B cell (primary cell): Measurements from ENCODE around the gene PADI3. TPM values are rescaled to one million over a fixed set of nuclear protein-coding genes. Genes with fewer than 3 reads are reported as not detected.
"Not testable (repeated sequence)": the region's sequence is repeated elsewhere in the genome, so short reads cannot be mapped to it uniquely, and the experiment has no call there.

Experiments used
- ATAC-seq: fragments of 200-7000 bp; cut with Tn5 transposase; one replicate; pipeline ENCODE4 v1.10.0; 2021; ENCODE audit warnings: low read depth, mild to moderate bottlenecking, moderate number of reproducible peaks, moderate library complexity
- CTCF ChIA-PET: fragments of 350-600 bp; sonication (Branson Sonifier 250); formaldehyde crosslinking; loops from one replicate; lab custom pipeline; 2021; ENCODE audit warnings: antibody characterized with exemption, inconsistent platforms; lab: Charles Lee
- POLR2A ChIA-PET: fragments of 350-600 bp; sonication (Branson Sonifier 250); formaldehyde crosslinking; loops from one replicate; lab custom pipeline; 2021; ENCODE audit warnings: antibody characterized with exemption; lab: Charles Lee
- DNase-seq: peaks from one replicate; pipeline ENCODE4 v3.0.0; 2013
- H2AFZ ChIP-seq: 2 replicates; pipeline ENCODE4 v1.6.1; 2012; ENCODE audit warnings: mild to moderate bottlenecking, low read depth, low read length; ENCODE audit not compliant: insufficient read depth, poor library complexity, severe bottlenecking
- H3K27ac ChIP-seq, 2 donors: 1 replicate in 1 of 2; 2 replicates in 1 of 2; pipeline ENCODE4 v1.5.1; 2012 to 2013; ENCODE audit warnings: low read length in 2 of 2, mild to moderate bottlenecking in 2 of 2, moderate library complexity in 1 of 2
- H3K27me3 ChIP-seq, 4 experiments: fragments of 200-600 bp in 1 of 4; sonication (generic) in 1 of 4; replicated peaks in 1 of 4; 1 replicate in 2 of 4; 2 replicates in 2 of 4; pipeline versions ENCODE4 v1.6.1 to v1.7.0; 2013 to 2016; ENCODE audit warnings: low read length in 3 of 4, mild to moderate bottlenecking in 2 of 4, mixed read lengths in 1 of 4, moderate library complexity in 1 of 4; ENCODE audit not compliant: insufficient read depth in 4 of 4, control insufficient read depth in 3 of 4; ENCODE audit errors: control extremely low read depth in 1 of 4
- H3K36me3 ChIP-seq, 2 experiments: replicated peaks in 1 of 2; 1 replicate in 1 of 2; 2 replicates in 1 of 2; pipeline versions ENCODE4 v1.6.1 to v1.7.1; 2013; ENCODE audit warnings: low read length in 1 of 2; ENCODE audit not compliant: insufficient read depth in 2 of 2, control insufficient read depth in 1 of 2; ENCODE audit errors: control extremely low read depth in 1 of 2, extremely low read depth in 1 of 2
- H3K4me1 ChIP-seq, 2 donors: fragments of 200-600 bp in 1 of 2; sonication (generic) in 1 of 2; 1 replicate in 1 of 2; 2 replicates in 1 of 2; pipeline versions ENCODE4 v1.5.1 to v1.6.1; 2013 to 2017; ENCODE audit warnings: low read length in 2 of 2; ENCODE audit not compliant: control insufficient read depth in 2 of 2, insufficient read depth in 2 of 2
- H3K4me2 ChIP-seq: replicated peaks from 2 replicates; pipeline ENCODE3; 2012; ENCODE audit warnings: mild to moderate bottlenecking, low read depth, low read length; ENCODE audit not compliant: poor library complexity, severe bottlenecking
- H3K4me3 ChIP-seq, 5 experiments: fragments of 200-600 bp in 1 of 5; sonication (generic) in 1 of 5; 1 replicate in 3 of 5; 2 replicates in 2 of 5; pipeline versions ENCODE4 v1.5.1 to v1.7.0; 2011 to 2016; ENCODE audit warnings: low read length in 4 of 5, mild to moderate bottlenecking in 4 of 5, low read depth in 2 of 5, control low read depth in 1 of 5, moderate library complexity in 1 of 5; ENCODE audit not compliant: insufficient read depth in 1 of 5; ENCODE audit errors: control extremely low read depth in 1 of 5, extremely low read depth in 1 of 5
- H3K79me2 ChIP-seq: fragments of 200-600 bp; sonication (generic); one replicate; pipeline ENCODE4 v1.6.0; 2016; ENCODE audit warnings: low read length; ENCODE audit not compliant: control insufficient read depth, insufficient read depth
- H3K9ac ChIP-seq: fragments of 200-600 bp; sonication (generic); 2 replicates; pipeline ENCODE4 v1.6.1; 2017; ENCODE audit warnings: mild to moderate bottlenecking, low read length, moderate library complexity
- H3K9me3 ChIP-seq, 3 donors: one replicate each; pipeline versions ENCODE4 v1.6.1 to v1.7.1; 2013; ENCODE audit warnings: low read length in 2 of 3; ENCODE audit not compliant: control insufficient read depth in 2 of 3, insufficient read depth in 1 of 3; ENCODE audit errors: control extremely low read depth in 1 of 3
- H4K20me1 ChIP-seq: 2 replicates; pipeline ENCODE4 v1.6.0; 2012; ENCODE audit warnings: mild to moderate bottlenecking, low read length; ENCODE audit not compliant: insufficient read depth, control insufficient read depth, poor library complexity, severe bottlenecking
- H3K27ac Mint-ChIP-seq: one replicate; pipeline ENCODE4 v1.8.0; 2021; ENCODE audit warnings: mixed read lengths
- H3K27me3 Mint-ChIP-seq: one replicate; pipeline ENCODE4 v1.8.0; 2021; ENCODE audit warnings: mixed read lengths
- H3K4me1 Mint-ChIP-seq: one replicate; pipeline ENCODE4 v1.8.0; 2021; ENCODE audit warnings: mixed read lengths
- H3K4me3 Mint-ChIP-seq: one replicate; pipeline ENCODE4 v1.8.0; 2021; ENCODE audit warnings: mixed read lengths
- H3K9me3 Mint-ChIP-seq: one replicate; pipeline ENCODE4 v1.8.0; 2022; ENCODE audit warnings: mixed read lengths; ENCODE audit not compliant: insufficient read depth
- EZH2 ChIP-seq: IDR thresholded peaks from 2 replicates; pipeline ENCODE4 v1.6.1; 2012; ENCODE audit warnings: borderline replicate concordance, low read depth, mild to moderate bottlenecking, moderate library complexity, low read length; ENCODE audit not compliant: insufficient read depth, poor library complexity, severe bottlenecking
- WGBS: methylation state at CpG from one replicate; pipeline ENCODE4 v1.1.5; 2013; ENCODE audit warnings: missing lambda C conversion rate; ENCODE audit not compliant: insufficient coverage; 5-methylcytosine and 5-hydroxymethylcytosine counted together
- intact Hi-C: fragments of 100-400 bp; cut with micrococcal nuclease; formaldehyde crosslinking; loops from one replicate; pipeline ENCODE4 v1.10.0; 2022
- polyA plus RNA-seq: library from polyadenylated mRNA; depleted of rRNA; stranded (reverse); fragments of >200 nt; gene quantifications from 2 replicates; pipeline ENCODE4 v1.2.3, GENCODE V29; 2012
- total RNA-seq, 2 donors: library from RNA; stranded (reverse); fragments of 120-200 nt in 1 of 2; gene quantifications; 1 replicate in 1 of 2; 2 replicates in 1 of 2; pipeline versions ENCODE4 v1.2.3 to v1.2.4, GENCODE V29; 2013 to 2022
- TF ChIP-seq, protein P1 (sequence below): fragments of 200-600 bp; IDR thresholded peaks from one replicate; pipeline ENCODE4 v1.8.0; 2022; ENCODE audit warnings: antibody characterized with exemption, mild to moderate bottlenecking

PADI3 gene
- total and polyA plus RNA-seq, 2 donors (not counting 1 experiment from before 2014, with no cell fraction given): not detected

DNA sequence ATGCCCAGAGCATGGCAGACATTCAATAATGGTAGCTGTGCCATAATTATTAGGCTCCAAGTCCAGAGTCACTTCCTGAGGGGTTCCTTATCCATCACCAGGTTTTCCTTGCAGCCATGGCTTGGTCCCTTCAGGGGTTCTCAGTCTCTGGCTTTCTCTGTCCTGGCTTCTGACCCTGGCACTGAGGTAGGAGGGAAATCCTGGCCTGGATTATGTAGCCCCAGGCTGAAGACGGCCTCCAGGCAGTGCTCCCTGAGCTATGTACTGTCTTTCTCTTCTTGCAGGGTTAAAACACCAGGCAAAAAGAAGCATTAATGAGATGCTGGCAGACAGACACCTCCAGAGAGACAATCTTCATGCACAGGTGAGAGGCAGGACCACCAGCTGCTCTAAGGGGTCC, 9.5 kb upstream of the PADI3 start:
- Histone ChIP-seq H3K27ac (no peak overlapping the region), H3K9ac (no peak overlapping the region), H3K27me3 (no peaks in the 10 kb centered on the region), H3K36me3 (no peaks in the 10 kb centered on the region), H4K20me1 (no peaks in the 10 kb centered on the region), H3K4me3 (no peak overlapping the region), H3K9me3 (no peaks in the 10 kb centered on the region), H3K4me2 (no peak overlapping the region), H3K4me1 (no peaks in the 10 kb centered on the region), H3K79me2 (no peaks in the 10 kb centered on the region), H2AFZ (no peak overlapping the region)
- ChIA-PET POLR2A (no interaction called here), CTCF (interaction anchor here (0.9 to 11.1 kb wide), 3 partner anchors 98 to 115 kb away, joined by 3 to 373 read pairs (median 5); partner anchors contain the start of gene PADI2)
- H3K4me3 Mint-ChIP-seq: no peak overlapping the region
- H3K9me3 Mint-ChIP-seq: no peaks in the 10 kb centered on the region
- peaks cover 6% of the 10 kb centered on the region for H3K27me3 Mint-ChIP-seq
- WGBS: 50% methylated on average over 1 of the region's 1 CpG
- intact Hi-C loops: loop anchor here (5.0 kb wide), 2 partner anchors 97 to 98 kb away; no protein-coding TSS in a partner anchor
- ATAC-seq (peak; percentile 63), DNase-seq (peak; percentile 27)
- TF ChIP-seq, protein P1, sequence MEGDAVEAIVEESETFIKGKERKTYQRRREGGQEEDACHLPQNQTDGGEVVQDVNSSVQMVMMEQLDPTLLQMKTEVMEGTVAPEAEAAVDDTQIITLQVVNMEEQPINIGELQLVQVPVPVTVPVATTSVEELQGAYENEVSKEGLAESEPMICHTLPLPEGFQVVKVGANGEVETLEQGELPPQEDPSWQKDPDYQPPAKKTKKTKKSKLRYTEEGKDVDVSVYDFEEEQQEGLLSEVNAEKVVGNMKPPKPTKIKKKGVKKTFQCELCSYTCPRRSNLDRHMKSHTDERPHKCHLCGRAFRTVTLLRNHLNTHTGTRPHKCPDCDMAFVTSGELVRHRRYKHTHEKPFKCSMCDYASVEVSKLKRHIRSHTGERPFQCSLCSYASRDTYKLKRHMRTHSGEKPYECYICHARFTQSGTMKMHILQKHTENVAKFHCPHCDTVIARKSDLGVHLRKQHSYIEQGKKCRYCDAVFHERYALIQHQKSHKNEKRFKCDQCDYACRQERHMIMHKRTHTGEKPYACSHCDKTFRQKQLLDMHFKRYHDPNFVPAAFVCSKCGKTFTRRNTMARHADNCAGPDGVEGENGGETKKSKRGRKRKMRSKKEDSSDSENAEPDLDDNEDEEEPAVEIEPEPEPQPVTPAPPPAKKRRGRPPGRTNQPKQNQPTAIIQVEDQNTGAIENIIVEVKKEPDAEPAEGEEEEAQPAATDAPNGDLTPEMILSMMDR: no peak
- no peak for TF ChIP-seq EZH2
- peaks cover 8% of the 10 kb centered on the region for H3K4me1 Mint-ChIP-seq
- H3K27ac Mint-ChIP-seq: no peak overlapping the region

DNA sequence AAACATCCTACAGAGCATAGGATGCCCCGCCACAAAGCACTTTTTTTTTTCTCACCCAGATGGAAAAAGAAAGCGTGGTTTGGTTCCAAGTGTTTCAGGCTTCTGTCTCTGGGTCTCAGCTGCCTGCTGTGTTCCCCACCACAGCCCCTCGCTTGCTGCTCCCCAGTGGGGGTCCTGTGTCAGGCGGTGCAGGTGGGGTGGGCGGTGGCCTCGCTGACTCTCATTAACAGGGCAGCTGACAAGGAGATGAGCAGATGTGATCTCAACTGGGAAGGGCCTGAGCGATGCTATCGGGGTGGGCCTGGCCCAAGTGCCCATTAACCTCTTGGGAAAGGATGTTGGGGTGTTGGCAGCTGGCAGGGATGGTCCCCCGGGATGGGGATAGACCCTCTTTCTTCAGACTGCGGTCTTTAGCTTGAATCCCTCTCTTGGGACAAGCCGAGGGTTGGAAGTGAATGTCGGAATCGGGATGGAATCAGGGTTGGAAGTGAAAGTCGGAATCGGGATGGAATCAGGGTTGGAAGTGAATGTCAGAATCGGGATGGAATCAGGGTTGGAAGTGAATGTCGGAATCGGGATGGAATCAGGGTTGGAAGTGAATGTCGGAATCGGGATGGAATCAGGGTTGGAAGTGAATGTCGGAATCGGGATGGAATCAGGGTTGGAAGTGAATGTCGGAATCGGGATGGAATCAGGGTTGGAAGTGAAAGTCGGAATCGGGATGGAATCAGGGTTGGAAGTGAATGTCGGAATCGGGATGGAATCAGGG, 7.7 kb upstream of the PADI3 start:
- CTCF ChIA-PET: interaction anchor here (0.6 to 11.1 kb wide), 2 partner anchors 117 to 610 kb away, joined by 4 to 373 read pairs; partner anchors contain the start of gene PADI2
- H3K79me2 ChIP-seq, H3K36me3 ChIP-seq, H3K4me1 ChIP-seq, H3K27me3 ChIP-seq, ATAC-seq, H3K27me3 Mint-ChIP-seq, DNase-seq, H3K4me2 ChIP-seq, H4K20me1 ChIP-seq, H3K4me3 ChIP-seq, H3K27ac Mint-ChIP-seq, H3K9ac ChIP-seq, H3K9me3 ChIP-seq, H3K9me3 Mint-ChIP-seq, POLR2A ChIA-PET, intact Hi-C loops, H3K4me3 Mint-ChIP-seq, H2AFZ ChIP-seq, H3K4me1 Mint-ChIP-seq, H3K27ac ChIP-seq: not testable (repeated sequence)
- WGBS: 74% methylated on average over 16 of the region's 28 CpGs

DNA sequence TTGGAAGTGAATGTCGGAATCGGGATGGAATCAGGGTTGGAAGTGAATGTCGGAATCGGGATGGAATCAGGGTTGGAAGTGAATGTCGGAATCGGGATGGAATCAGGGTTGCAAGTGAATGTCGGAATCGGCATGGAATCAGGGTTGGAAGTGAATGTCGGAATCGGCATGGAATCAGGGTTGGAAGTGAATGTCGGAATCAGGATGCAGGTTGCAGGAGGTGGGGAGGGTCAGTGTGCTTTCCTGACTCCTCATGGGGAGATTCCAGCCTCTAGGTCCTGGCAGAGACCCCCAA, 7.2 kb upstream of the PADI3 start:
- H3K4me1 ChIP-seq, H3K9ac ChIP-seq, H3K27ac ChIP-seq, H3K9me3 Mint-ChIP-seq, H3K27me3 Mint-ChIP-seq, H3K4me3 ChIP-seq, POLR2A ChIA-PET, H3K4me2 ChIP-seq, ATAC-seq, H2AFZ ChIP-seq, intact Hi-C loops, H3K79me2 ChIP-seq, H3K27ac Mint-ChIP-seq, H4K20me1 ChIP-seq, H3K36me3 ChIP-seq, H3K4me3 Mint-ChIP-seq, H3K9me3 ChIP-seq, H3K4me1 Mint-ChIP-seq, H3K27me3 ChIP-seq, DNase-seq: not testable (repeated sequence)
- CTCF ChIA-PET: interaction anchor here (11.1 kb wide), 1 partner anchor 117 kb away, joined by 373 read pairs; the partner anchor contains the start of gene PADI2
- WGBS: 94% methylated on average over 9 of the region's 11 CpGs
